ENCODE measurements around the gene C1QTNF9B.

GRCh38 chr13:23855360-23855759 is 41.9 kb downstream of the C1QTNF9B start:
- TF ChIP-seq, protein P1, sequence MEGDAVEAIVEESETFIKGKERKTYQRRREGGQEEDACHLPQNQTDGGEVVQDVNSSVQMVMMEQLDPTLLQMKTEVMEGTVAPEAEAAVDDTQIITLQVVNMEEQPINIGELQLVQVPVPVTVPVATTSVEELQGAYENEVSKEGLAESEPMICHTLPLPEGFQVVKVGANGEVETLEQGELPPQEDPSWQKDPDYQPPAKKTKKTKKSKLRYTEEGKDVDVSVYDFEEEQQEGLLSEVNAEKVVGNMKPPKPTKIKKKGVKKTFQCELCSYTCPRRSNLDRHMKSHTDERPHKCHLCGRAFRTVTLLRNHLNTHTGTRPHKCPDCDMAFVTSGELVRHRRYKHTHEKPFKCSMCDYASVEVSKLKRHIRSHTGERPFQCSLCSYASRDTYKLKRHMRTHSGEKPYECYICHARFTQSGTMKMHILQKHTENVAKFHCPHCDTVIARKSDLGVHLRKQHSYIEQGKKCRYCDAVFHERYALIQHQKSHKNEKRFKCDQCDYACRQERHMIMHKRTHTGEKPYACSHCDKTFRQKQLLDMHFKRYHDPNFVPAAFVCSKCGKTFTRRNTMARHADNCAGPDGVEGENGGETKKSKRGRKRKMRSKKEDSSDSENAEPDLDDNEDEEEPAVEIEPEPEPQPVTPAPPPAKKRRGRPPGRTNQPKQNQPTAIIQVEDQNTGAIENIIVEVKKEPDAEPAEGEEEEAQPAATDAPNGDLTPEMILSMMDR (IDR thresholded peaks at IDR 0.05), result no peak
- TF ChIP-seq EZH2 (IDR thresholded peaks at IDR 0.05; ENCODE audit: borderline replicate concordance, insufficient read depth, low read depth, low read length, poor library complexity, severe bottlenecking), result no peak
